GM21526 (cell line): ENCODE results near the gene EPHA6.

Experiments used
- ATAC-seq: cut with Tn5 transposase; IDR thresholded peaks from one replicate; pipeline ENCODE4 v1.9.1; 2021; ENCODE audit warnings: moderate library complexity; ENCODE audit not compliant: unreplicated experiment, low FRiP score

The EPHA6 gene

GRCh38 chr3:97744289-97744688 lies 929.9 kb downstream of the EPHA6 start:
- ATAC-seq = no peak

- peak; percentile 49 for ATAC-seq
These were observed 949.4 kb downstream of the EPHA6 start for GRCh38 chr3:97763586-97764406.

GRCh38 chr3:97764407-97765238 lies 950.2 kb downstream of the EPHA6 start, which contains the start of gene ARL6:
Gene ARL6 (plus strand): TSS chr3:97764758. CDS start chr3:97768108, 3,350 bp downstream.
- ATAC-seq = peak; percentile 97

GRCh38 chr3:97765336-97765735 lies 950.9 kb downstream of the EPHA6 start:
- no peak for ATAC-seq

- no peak for ATAC-seq
These were observed 958.5 kb downstream of the EPHA6 start for GRCh38 chr3:97772926-97773325.

GRCh38 chr3:97778152-97778551 lies 963.8 kb downstream of the EPHA6 start:
- no peak for ATAC-seq

- peak; percentile 77 for ATAC-seq
These were observed 979.1 kb downstream of the EPHA6 start for GRCh38 chr3:97793420-97794019.

GRCh38 chr3:97795951-97796350 lies 981.6 kb downstream of the EPHA6 start:
- no peak for ATAC-seq
